GM18505 (cell line): ENCODE data around the gene VWA8.
"Not testable (repeated sequence)": the region's sequence is repeated elsewhere in the genome, so short reads cannot be mapped to it uniquely, and the experiment has no call there.

Source experiments
- ATAC-seq: cut with Tn5 transposase; IDR thresholded peaks from one replicate; pipeline ENCODE4 v1.9.1; 2021; ENCODE audit not compliant: unreplicated experiment
- POLR2A ChIP-seq: IDR thresholded peaks from 4 replicates; pipeline ENCODE4 v1.6.1; 2011; ENCODE audit warnings: borderline replicate concordance; ENCODE audit not compliant: insufficient read depth, insufficient read length; ENCODE audit errors: extremely low read depth

Gene VWA8

DNA sequence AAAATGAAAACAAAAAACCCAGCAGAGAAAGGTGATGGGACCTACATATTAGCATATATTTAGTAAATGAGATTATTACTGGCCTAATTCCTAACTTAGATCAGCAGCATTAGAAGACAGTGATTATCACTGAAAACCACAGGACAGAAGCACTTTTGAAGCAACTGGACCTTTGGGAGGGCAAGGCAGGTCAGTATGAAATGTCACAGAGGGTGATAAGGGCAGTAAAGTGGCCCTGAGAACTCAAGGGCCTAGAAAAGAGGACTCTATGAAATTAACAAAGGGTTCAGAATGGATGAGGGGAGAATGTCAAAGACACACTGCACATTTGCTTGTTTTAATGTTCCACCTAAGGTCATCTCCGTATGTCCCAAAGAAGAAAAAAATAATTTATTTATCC lies 148.7 kb downstream of the VWA8 start:
- no peak for TF ChIP-seq POLR2A
- ATAC-seq, result no peak

- no peak for TF ChIP-seq POLR2A
- ATAC-seq, result peak; percentile 47
Observed at GRCh38 chr13:41811588-41812021, 149.3 kb downstream of the VWA8 start.

- ATAC-seq, result no peak
- TF ChIP-seq POLR2A, result no peak
Observed at GRCh38 chr13:41809962-41810361, 150.9 kb downstream of the VWA8 start.

GRCh38 chr13:41803445-41803735 lies 157.5 kb downstream of the VWA8 start:
- ATAC-seq, result not testable (repeated sequence)

DNA sequence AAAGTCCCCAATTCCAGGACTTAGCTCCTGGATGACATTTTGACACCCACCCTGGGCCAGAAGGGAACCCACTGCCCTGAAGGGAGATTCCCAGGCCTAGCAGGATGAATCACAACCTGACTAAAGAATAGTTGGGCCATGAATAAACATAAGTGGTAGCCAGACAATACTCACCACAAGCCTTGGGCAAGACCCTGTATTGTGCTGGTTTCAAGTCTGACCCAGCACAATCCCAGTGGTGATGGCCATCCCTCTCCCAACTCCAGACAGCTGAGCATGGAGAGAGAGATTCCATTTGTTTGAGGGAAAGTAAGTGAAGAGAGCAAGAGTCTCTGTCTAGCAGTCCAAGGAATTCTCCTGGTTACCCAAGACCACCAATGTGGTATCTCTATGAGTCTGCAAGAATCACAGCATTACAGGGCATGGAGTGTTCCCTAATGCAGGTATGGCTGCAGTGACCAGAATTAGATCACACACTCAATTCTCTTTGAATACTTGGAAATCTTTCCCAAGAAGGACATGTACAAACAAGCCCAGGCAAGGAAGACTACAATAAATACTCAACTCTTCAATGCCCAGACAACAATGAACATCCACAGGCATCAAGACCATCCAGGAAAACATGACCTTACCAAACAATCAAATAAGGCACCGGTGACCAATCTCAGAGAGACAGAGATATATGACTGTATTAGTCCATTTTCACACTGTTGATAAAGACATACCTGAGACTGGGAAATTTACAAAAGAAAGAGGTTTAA lies 158.0 kb downstream of the VWA8 start:
- no peak for TF ChIP-seq POLR2A
- ATAC-seq, result no peak

DNA sequence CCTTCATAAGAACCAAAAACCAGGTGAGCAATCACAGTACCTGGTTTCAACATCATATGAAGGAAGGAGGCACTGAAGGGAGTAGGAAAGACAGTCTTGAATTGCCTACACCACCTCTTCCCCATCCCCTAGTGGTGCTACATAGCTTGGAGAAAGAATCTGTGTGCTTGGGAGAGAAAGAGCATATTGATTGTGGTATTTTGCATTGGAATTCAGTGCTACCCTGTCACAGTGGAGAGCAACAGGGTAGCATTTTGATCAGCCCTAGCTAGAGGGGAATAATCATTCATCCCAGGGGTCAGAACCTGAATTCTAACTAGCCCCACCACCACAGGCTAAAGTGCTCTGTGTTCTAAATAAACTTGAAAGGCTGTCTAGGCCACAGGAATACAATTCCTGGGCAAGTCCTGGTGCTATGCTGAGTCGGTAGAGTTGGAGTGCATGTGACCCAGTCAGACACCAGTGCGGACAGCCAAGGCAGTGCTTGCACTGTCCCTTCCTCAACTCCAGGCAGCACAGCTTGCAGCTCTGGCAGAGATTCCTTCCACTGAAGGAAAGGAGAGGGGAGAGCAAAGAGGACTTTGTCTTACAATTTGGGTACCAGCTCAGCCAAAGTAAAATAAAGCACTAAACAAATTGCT lies 158.7 kb downstream of the VWA8 start:
- ATAC-seq, result no peak
- TF ChIP-seq POLR2A, result no peak

DNA sequence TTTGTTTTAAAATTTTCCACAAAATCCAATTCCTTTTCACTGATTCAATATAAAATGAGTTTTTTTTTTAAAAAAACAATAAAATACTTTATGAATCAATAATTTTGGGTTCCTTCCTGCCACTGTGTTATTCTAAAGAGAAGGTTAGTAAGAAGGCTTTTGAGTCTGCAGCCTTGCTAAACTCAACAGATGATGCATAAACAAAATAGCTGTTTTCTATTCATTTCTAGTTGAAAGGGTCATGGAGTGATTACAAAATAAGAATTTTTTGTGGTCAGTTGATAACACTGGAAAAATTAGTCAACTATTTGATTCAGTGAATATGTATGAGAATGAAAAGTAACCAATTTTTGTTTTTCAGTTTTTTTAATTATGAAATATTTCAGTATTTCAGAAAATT lies 169.9 kb downstream of the VWA8 start:
- ATAC-seq, result no peak
- no peak for TF ChIP-seq POLR2A

- no peak for ATAC-seq
Observed at GRCh38 chr13:41788552-41788951, 172.4 kb downstream of the VWA8 start.

GRCh38 chr13:41785402-41786172 lies 175.3 kb downstream of the VWA8 start:
- ATAC-seq, result no peak
- no peak for TF ChIP-seq POLR2A

More at GRCh38 chr13:41788552-41788951, 172.4 kb downstream of the VWA8 start:
- no peak for TF ChIP-seq POLR2A

- TF ChIP-seq POLR2A, result no peak
- no peak for ATAC-seq
Observed at GRCh38 chr13:41782086-41782485, 178.8 kb downstream of the VWA8 start.

GRCh38 chr13:41780715-41781706 lies 179.9 kb downstream of the VWA8 start:
- ATAC-seq, result no peak
- TF ChIP-seq POLR2A, result no peak

- no peak for TF ChIP-seq POLR2A
- ATAC-seq, result no peak
Observed at GRCh38 chr13:41775251-41775650, 185.7 kb downstream of the VWA8 start.
